ENCODE data around the gene CCDC85B. TPM values are rescaled to one million over a fixed set of nuclear protein-coding genes. Genes with fewer than 3 reads are reported as not detected.

CCDC85B gene
- total and polyA plus RNA-seq, 8 donors: 7.0 to 68.9 (median 29.7) TPM

DNA sequence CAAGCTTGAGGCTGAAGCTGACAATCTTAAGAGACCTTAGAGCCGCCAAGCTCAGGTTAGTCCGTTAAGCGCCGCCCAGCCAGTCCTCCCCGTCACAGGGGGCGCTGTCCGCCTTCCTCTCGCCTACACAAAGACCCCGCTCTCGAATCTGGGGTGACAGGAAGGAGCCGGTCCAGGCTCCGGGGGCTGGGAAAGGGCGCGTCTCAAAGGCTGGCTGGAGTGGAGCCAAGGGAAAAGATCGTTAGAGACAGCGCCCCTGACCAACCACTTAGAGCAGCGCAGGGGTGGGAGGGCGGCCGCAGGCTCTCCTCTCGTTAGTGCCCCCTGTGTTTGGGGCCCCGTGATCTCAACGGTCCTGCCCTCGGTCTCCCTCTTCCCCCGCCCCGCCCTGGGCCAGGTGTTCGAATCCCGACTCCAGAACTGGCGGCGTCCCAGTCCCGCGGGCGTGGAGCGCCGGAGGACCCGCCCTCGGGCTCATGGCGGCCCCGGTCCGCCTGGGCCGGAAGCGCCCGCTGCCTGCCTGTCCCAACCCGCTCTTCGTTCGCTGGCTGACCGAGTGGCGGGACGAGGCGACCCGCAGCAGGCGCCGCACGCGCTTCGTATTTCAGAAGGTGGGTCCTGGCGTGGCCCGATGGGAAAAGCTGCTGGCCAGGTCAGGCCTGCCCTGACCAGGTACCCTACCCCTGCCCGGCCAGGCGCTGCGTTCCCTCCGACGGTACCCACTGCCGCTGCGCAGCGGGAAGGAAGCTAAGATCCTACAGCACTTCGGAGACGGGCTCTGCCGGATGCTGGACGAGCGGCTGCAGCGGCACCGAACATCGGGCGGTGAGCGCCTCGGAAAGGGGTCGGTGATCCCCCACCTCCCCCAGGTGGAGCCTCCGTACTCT is 30.0 kb upstream of the CCDC85B start, which contains the start of gene MUS81:
Gene MUS81 (plus strand): TSS at position 156 of the 887 bp plus-strand sequence. CDS start 321 bp downstream, at position 477.
- H3K36me3 ChIP-seq: peaks cover 44 to 51% (median 47%) of the 10 kb centered on the region in 4 donors
- peaks cover 25 to 64% (median 53%) of the 10 kb centered on the region in 4 donors for H3K4me1 ChIP-seq
- intact Hi-C loops (cut with DNase I; ENCODE audit: low total_unique reads): no loop called here

DNA sequence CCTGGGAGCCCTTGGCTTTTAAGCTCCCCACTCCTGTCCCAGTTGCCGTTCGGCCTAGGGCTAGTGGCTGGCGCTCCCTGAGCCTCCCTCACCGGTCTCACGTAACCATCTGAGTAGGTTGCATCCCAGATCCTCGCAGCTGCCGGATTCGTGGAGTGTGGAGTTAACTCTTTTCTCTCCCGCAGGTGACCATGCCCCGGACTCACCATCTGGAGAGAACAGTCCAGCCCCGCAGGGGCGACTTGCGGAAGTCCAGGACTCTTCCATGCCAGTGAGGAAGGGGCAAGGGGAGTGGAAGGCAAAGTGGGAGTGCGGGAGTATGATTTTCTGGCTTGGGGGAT is 29.3 kb upstream of the CCDC85B start:
- Histone ChIP-seq H3K4me3 (peak overlapping the region; percentile 94 to 99 (median 99)), H3K27ac (peak overlapping the region; percentile 92 to 98 (median 97)), H3K27me3 (no peaks in the 10 kb centered on the region), H3K36me3 (peaks cover 44 to 51% (median 47%) of the 10 kb centered on the region in 4 donors), H3K9me3 (no peaks in the 10 kb centered on the region), H3K4me1 (peaks cover 18 to 58% (median 47%) of the 10 kb centered on the region in 4 donors)
- 6 to 12% (median 10%) methylated on average over 13 to 14 of the region's 14 CpGs for WGBS, 5 donors
- TF ChIP-seq POLR2A (IDR thresholded peaks at IDR 0.05) (no peak), EP300 (IDR thresholded peaks at IDR 0.05) (no peak), POLR2AphosphoS5 (IDR thresholded peaks at IDR 0.05) (no peak)
- intact Hi-C loops (cut with DNase I; ENCODE audit: low total_unique reads): no loop called here
- no peak for DNase-seq

More for the DNA sequence above, 30.0 kb upstream of the CCDC85B start, which contains the start of gene MUS81:
- Histone ChIP-seq H3K27me3 (no peaks in the 10 kb centered on the region), H3K27ac (peak within 1 kb of the TSS; percentile 92 to 98 (median 97)), H3K4me3 (peak within 1 kb of the TSS; percentile 94 to 99 (median 99)), H3K9me3 (no peaks in the 10 kb centered on the region)
- peak; percentile 98 to 99 for DNase-seq
- TF ChIP-seq POLR2A (IDR thresholded peaks at IDR 0.05): peak in 1 of 4 donors; percentile 35
- TF ChIP-seq, protein P1, sequence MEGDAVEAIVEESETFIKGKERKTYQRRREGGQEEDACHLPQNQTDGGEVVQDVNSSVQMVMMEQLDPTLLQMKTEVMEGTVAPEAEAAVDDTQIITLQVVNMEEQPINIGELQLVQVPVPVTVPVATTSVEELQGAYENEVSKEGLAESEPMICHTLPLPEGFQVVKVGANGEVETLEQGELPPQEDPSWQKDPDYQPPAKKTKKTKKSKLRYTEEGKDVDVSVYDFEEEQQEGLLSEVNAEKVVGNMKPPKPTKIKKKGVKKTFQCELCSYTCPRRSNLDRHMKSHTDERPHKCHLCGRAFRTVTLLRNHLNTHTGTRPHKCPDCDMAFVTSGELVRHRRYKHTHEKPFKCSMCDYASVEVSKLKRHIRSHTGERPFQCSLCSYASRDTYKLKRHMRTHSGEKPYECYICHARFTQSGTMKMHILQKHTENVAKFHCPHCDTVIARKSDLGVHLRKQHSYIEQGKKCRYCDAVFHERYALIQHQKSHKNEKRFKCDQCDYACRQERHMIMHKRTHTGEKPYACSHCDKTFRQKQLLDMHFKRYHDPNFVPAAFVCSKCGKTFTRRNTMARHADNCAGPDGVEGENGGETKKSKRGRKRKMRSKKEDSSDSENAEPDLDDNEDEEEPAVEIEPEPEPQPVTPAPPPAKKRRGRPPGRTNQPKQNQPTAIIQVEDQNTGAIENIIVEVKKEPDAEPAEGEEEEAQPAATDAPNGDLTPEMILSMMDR (IDR thresholded peaks at IDR 0.05): peak in 5 of 7 experiments; percentile 66 to 93 (median 79)
- TF ChIP-seq EP300 (IDR thresholded peaks at IDR 0.05): no peak
- peak; percentile 74 to 96 (median 80) for TF ChIP-seq POLR2AphosphoS5 (IDR thresholded peaks at IDR 0.05)
- 0 to 1% (median 0%) methylated on average over 66 to 78 of the region's 78 CpGs for WGBS, 5 donors

- no peaks in the 10 kb centered on the region for H3K9me3 ChIP-seq
- H3K36me3 ChIP-seq: peaks cover 43 to 52% (median 50%) of the 10 kb centered on the region in 4 donors
- intact Hi-C loops (cut with DNase I; ENCODE audit: low total_unique reads): no loop called here
- no peaks in the 10 kb centered on the region for H3K27me3 ChIP-seq
- peak overlapping the region; percentile 94 to 99 (median 99) for H3K4me3 ChIP-seq
- peak in 1 of 2 donors; percentile 28 for DNase-seq
- TF ChIP-seq, protein P1 (IDR thresholded peaks at IDR 0.05): no peak
- TF ChIP-seq EP300 (IDR thresholded peaks at IDR 0.05) (no peak), POLR2AphosphoS5 (IDR thresholded peaks at IDR 0.05) (no peak), POLR2A (IDR thresholded peaks at IDR 0.05) (no peak)
- peaks cover 13 to 53% (median 42%) of the 10 kb centered on the region in 4 donors for H3K4me1 ChIP-seq
- H3K27ac ChIP-seq: peak overlapping the region in 4 of 5 donors; percentile 92 to 98 (median 97)
- WGBS, 5 donors: 80 to 87% (median 84%) methylated on average over 5 to 13 of the region's 13 CpGs
Measured at GRCh38 chr11:65861533-65862183, 28.8 kb upstream of the CCDC85B start.

GRCh38 chr11:65862191-65862735 is 28.2 kb upstream of the CCDC85B start:
- Histone ChIP-seq H3K27me3 (no peaks in the 10 kb centered on the region), H3K4me1 (peaks cover 13 to 56% (median 40%) of the 10 kb centered on the region in 4 donors), H3K4me3 (peak overlapping the region in 2 of 4 donors; percentile 94 to 99), H3K36me3 (peaks cover 43 to 58% (median 56%) of the 10 kb centered on the region in 4 donors), H3K27ac (peak overlapping the region in 3 of 5 donors; percentile 13 to 98 (median 97)), H3K9me3 (no peaks in the 10 kb centered on the region)
- intact Hi-C loops (cut with DNase I; ENCODE audit: low total_unique reads): no loop called here
- TF ChIP-seq, protein P1 (IDR thresholded peaks at IDR 0.05): no peak
- TF ChIP-seq POLR2AphosphoS5 (IDR thresholded peaks at IDR 0.05): no peak
- no peak for TF ChIP-seq POLR2A (IDR thresholded peaks at IDR 0.05)
- no peak for TF ChIP-seq EP300 (IDR thresholded peaks at IDR 0.05)
- no peak for DNase-seq
- WGBS, 5 donors: 77 to 100% (median 83%) methylated on average over 4 to 5 of the region's 5 CpGs
